IMR-90 (cell line): Measurements from ENCODE around the gene RBFOX2. TPM values are rescaled to one million over a fixed set of nuclear protein-coding genes. Genes with fewer than 3 reads are reported as not detected.

Source experiments
- ATAC-seq: fragments of 200-7000 bp; cut with Tn5 transposase; 2 replicates; pipeline ENCODE4 v1.9.1; 2020; ENCODE audit warnings: low read depth, mild to moderate bottlenecking, moderate library complexity
- BruUV-seq: library from RNA; stranded (reverse); fragments of 400-500 nt; replicated peaks from 2 replicates; lab custom pipeline; 2021; lab: Mats Ljungman, UMichigan
- CTCF ChIA-PET: fragments of 300-600 bp; formaldehyde crosslinking; extraction: SDS; loops from one replicate; lab custom pipeline; 2021; ENCODE audit warnings: antibody characterized with exemption; lab: Yijun Ruan, JAX
- POLR2A ChIA-PET: fragments of 300-600 bp; sonication (Branson Sonifier 250); formaldehyde crosslinking; loops from one replicate; lab custom pipeline; 2022; ENCODE audit warnings: antibody characterized with exemption; ENCODE audit not compliant: unreplicated experiment; lab: Charles Lee
- DNase-seq: peaks from one replicate; pipeline ENCODE4 v3.0.0; 2013
- H2AFZ ChIP-seq: replicated peaks from 2 replicates; pipeline ENCODE3; 2013; ENCODE audit warnings: low read length, mild to moderate bottlenecking; ENCODE audit not compliant: poor library complexity
- H2AK5ac ChIP-seq: 2 replicates; pipeline ENCODE4 v1.6.1; 2013; ENCODE audit warnings: low read depth, low read length, inconsistent platforms
- H2AK9ac ChIP-seq: replicated peaks from 2 replicates; pipeline ENCODE3; 2013; ENCODE audit warnings: mild to moderate bottlenecking, low read depth, low read length, moderate library complexity; ENCODE audit not compliant: poor library complexity
- H2BK120ac ChIP-seq: 2 replicates; pipeline ENCODE4 v1.6.1; 2013; ENCODE audit warnings: low read depth, low read length, inconsistent platforms
- H2BK15ac ChIP-seq: 3 replicates; pipeline ENCODE4 v1.6.1; 2013; ENCODE audit warnings: low read depth, low read length, inconsistent platforms
- H2BK20ac ChIP-seq: 2 replicates; pipeline ENCODE4 v1.6.1; 2013; ENCODE audit warnings: low read depth, mild to moderate bottlenecking, inconsistent platforms, low read length, moderate library complexity
- H2BK5ac ChIP-seq: 2 replicates; pipeline ENCODE4 v1.6.1; 2013; ENCODE audit warnings: mild to moderate bottlenecking, low read depth, low read length, inconsistent platforms; ENCODE audit not compliant: poor library complexity, severe bottlenecking
- H3K14ac ChIP-seq: replicated peaks from 2 replicates; pipeline ENCODE4 v1.6.1; 2013; ENCODE audit warnings: low read depth, low read length, inconsistent platforms
- H3K18ac ChIP-seq: 2 replicates; pipeline ENCODE4 v1.6.1; 2013; ENCODE audit warnings: low read depth, low read length, control low read depth
- H3K23ac ChIP-seq: 2 replicates; pipeline ENCODE4 v1.6.1; 2013; ENCODE audit warnings: low read depth, low read length, inconsistent platforms
- H3K27ac ChIP-seq: 2 replicates; pipeline ENCODE4 v1.5.1; 2013; ENCODE audit warnings: mild to moderate bottlenecking, control low read depth, low read length; ENCODE audit not compliant: insufficient read depth
- H3K27me3 ChIP-seq: 2 replicates; pipeline ENCODE4 v1.6.1; 2013; ENCODE audit warnings: low read length; ENCODE audit not compliant: control insufficient read depth, insufficient read depth
- H3K36me3 ChIP-seq: 2 replicates; pipeline ENCODE4 v1.6.1; 2013; ENCODE audit warnings: low read length, mixed read lengths; ENCODE audit not compliant: control insufficient read depth, insufficient read depth
- H3K4ac ChIP-seq: 2 replicates; pipeline ENCODE4 v1.6.1; 2013; ENCODE audit warnings: low read depth, low read length, inconsistent platforms
- H3K4me1 ChIP-seq: 2 replicates; pipeline ENCODE4 v1.6.1; 2013; ENCODE audit warnings: low read length, mixed read lengths; ENCODE audit not compliant: control insufficient read depth, insufficient read depth
- H3K4me2 ChIP-seq: 2 replicates; pipeline ENCODE4 v1.6.1; 2013; ENCODE audit warnings: low read depth, mild to moderate bottlenecking, control low read depth, low read length, moderate library complexity
- H3K4me3 ChIP-seq: 2 replicates; pipeline ENCODE4 v1.5.1; 2013; ENCODE audit warnings: low read depth, mild to moderate bottlenecking, control low read depth, low read length, moderate library complexity; ENCODE audit not compliant: insufficient read depth
- H3K56ac ChIP-seq: 2 replicates; pipeline ENCODE4 v1.6.1; 2013; ENCODE audit warnings: low read length, inconsistent platforms; ENCODE audit not compliant: insufficient read depth; ENCODE audit errors: extremely low read depth
- H3K79me1 ChIP-seq, 2 experiments: 2 replicates each; pipeline ENCODE4 v1.6.1; 2013; ENCODE audit warnings: low read length in 2 of 2, inconsistent platforms in 1 of 2, low read depth in 1 of 2
- H3K9ac ChIP-seq: 2 replicates; pipeline ENCODE4 v1.6.1; 2013; ENCODE audit warnings: low read depth, low read length, control low read depth
- H3K9me1 ChIP-seq: 2 replicates; pipeline ENCODE4 v1.6.1; 2013; ENCODE audit warnings: low read length, inconsistent platforms; ENCODE audit not compliant: insufficient read depth
- H3K9me3 ChIP-seq: 2 replicates; pipeline ENCODE4 v1.6.1; 2013; ENCODE audit warnings: low read length; ENCODE audit not compliant: control insufficient read depth, insufficient read depth
- H4K20me1 ChIP-seq: 2 replicates; pipeline ENCODE4 v1.6.1; 2013; ENCODE audit warnings: low read length, inconsistent platforms; ENCODE audit not compliant: insufficient read depth
- H4K5ac ChIP-seq: 2 replicates; pipeline ENCODE4 v1.6.1; 2013; ENCODE audit warnings: mild to moderate bottlenecking, low read depth, low read length, control low read depth
- H4K8ac ChIP-seq, 2 experiments: 2 replicates each; pipeline ENCODE4 v1.6.1; 2013; ENCODE audit warnings: low read depth in 2 of 2, low read length in 2 of 2, control low read depth in 1 of 2, inconsistent platforms in 1 of 2
- H4K91ac ChIP-seq: 2 replicates; pipeline ENCODE4 v1.6.1; 2013; ENCODE audit warnings: low read depth, low read length, inconsistent platforms; ENCODE audit not compliant: insufficient read depth
- BHLHE40 ChIP-seq: fragments of 150-350 bp; IDR thresholded peaks from 2 replicates; pipeline ENCODE4 v1.6.1; 2016; ENCODE audit warnings: mild to moderate bottlenecking, low read depth, low read length
- CEBPB ChIP-seq: IDR thresholded peaks from 2 replicates; pipeline ENCODE4 v1.6.1; 2012; ENCODE audit warnings: low read depth, low read length, improper control_type of control experiment
- CHD1 ChIP-seq: IDR thresholded peaks from 2 replicates; pipeline ENCODE4 v1.6.1; 2012; ENCODE audit warnings: low read depth, low read length, improper control_type of control experiment
- FOS ChIP-seq: fragments of 150-350 bp; IDR thresholded peaks from 2 replicates; pipeline ENCODE4 v1.6.1; 2016; ENCODE audit warnings: low read depth, low read length
- MAFK ChIP-seq: IDR thresholded peaks from 2 replicates; pipeline ENCODE4 v1.6.1; 2012; ENCODE audit warnings: low read depth, low read length, improper control_type of control experiment
- MAZ ChIP-seq: IDR thresholded peaks from 2 replicates; pipeline ENCODE4 v1.6.1; 2012; ENCODE audit warnings: low read depth, mild to moderate bottlenecking, low read length, improper control_type of control experiment, moderate library complexity, borderline replicate concordance
- MXI1 ChIP-seq: IDR thresholded peaks from 2 replicates; pipeline ENCODE4 v1.6.1; 2012; ENCODE audit warnings: low read depth, mild to moderate bottlenecking, low read length, moderate library complexity, borderline replicate concordance
- NFE2L2 ChIP-seq: fragments of 150-350 bp; IDR thresholded peaks from 2 replicates; pipeline ENCODE4 v1.6.1; 2016; ENCODE audit warnings: low read depth, mild to moderate bottlenecking, low read length
- POLR2A ChIP-seq: IDR thresholded peaks from 2 replicates; pipeline ENCODE4 v1.6.1; 2012; ENCODE audit warnings: mild to moderate bottlenecking, low read depth, low read length
- RAD21 ChIP-seq: IDR thresholded peaks from 2 replicates; pipeline ENCODE4 v1.6.1; 2012; ENCODE audit warnings: low read length, improper control_type of control experiment
- RCOR1 ChIP-seq: IDR thresholded peaks from 2 replicates; pipeline ENCODE4 v1.6.1; 2012; ENCODE audit warnings: mild to moderate bottlenecking, low read length, improper control_type of control experiment; ENCODE audit not compliant: insufficient replicate concordance
- RFX5 ChIP-seq: IDR thresholded peaks from 2 replicates; pipeline ENCODE4 v1.8.0; 2012; ENCODE audit warnings: low read depth, mild to moderate bottlenecking, low read length, moderate library complexity
- SMC3 ChIP-seq: fragments of 150-350 bp; IDR thresholded peaks from 2 replicates; pipeline ENCODE4 v1.6.1; 2016; ENCODE audit warnings: low read depth, mild to moderate bottlenecking, antibody characterized with exemption, low read length, moderate library complexity
- WGBS, 2 experiments: methylation state at CpG; one replicate each; pipeline versions ENCODE4 v1.1.5 to v1.1.7; 2013; ENCODE audit warnings: missing lambda C conversion rate in 2 of 2; ENCODE audit not compliant: insufficient read length in 1 of 2; ENCODE audit errors: extremely low coverage in 2 of 2; 5-methylcytosine and 5-hydroxymethylcytosine counted together
- dilution Hi-C: fragments of 300-500 bp; cut with HindIII; formaldehyde crosslinking; loops from one replicate; pipeline ENCODE4 v1.14.3; 2018; ENCODE audit warnings: low sequenced_read_pairs; ENCODE audit not compliant: unreplicated experiment
- in situ Hi-C: fragments of 300-500 bp; cut with MboI; formaldehyde crosslinking; loops from 3 replicates; pipeline ENCODE4 v1.14.3; 2019; ENCODE audit warnings: low sequenced_read_pairs, inconsistent platforms, mixed read lengths
- intact Hi-C: fragments of 100-400 bp; cut with micrococcal nuclease; formaldehyde crosslinking; loops from 2 replicates; pipeline ENCODE4 v1.10.0; 2022
- polyA plus RNA-seq, 3 experiments: library from polyadenylated mRNA; depleted of rRNA; stranded (reverse); fragments of >200 nt; gene quantifications; 2 replicates each; pipeline ENCODE4 v1.2.3, GENCODE V29; 2012; ENCODE audit warnings: low replicate concordance in 1 of 3
- total RNA-seq: library from RNA; depleted of rRNA; stranded (reverse); fragments of >200 nt; gene quantifications from 2 replicates; pipeline ENCODE4 v1.2.3, GENCODE V29; 2012
- TF ChIP-seq, protein P1 (sequence below): fragments of 150-350 bp; IDR thresholded peaks from 2 replicates; pipeline ENCODE4 v1.6.1; 2016; ENCODE audit warnings: low read depth, mild to moderate bottlenecking, low read length, moderate library complexity, borderline replicate concordance
- TF ChIP-seq, protein P2 (sequence below): conservative IDR thresholded peaks from 2 replicates; pipeline ENCODE4 v1.5.1; 2012; ENCODE audit warnings: mild to moderate bottlenecking, low read depth, low read length, improper control_type of control experiment
- TF ChIP-seq, protein P3 (sequence below): fragments of 150-350 bp; IDR thresholded peaks from 2 replicates; pipeline ENCODE4 v1.6.1; 2017; ENCODE audit warnings: mild to moderate bottlenecking, antibody characterized with exemption, low read length, low read depth

RBFOX2 gene
- total and polyA plus RNA-seq, 2 of the 4 experiments (the other 2 are of a cell fraction), result 146 to 178 TPM

DNA sequence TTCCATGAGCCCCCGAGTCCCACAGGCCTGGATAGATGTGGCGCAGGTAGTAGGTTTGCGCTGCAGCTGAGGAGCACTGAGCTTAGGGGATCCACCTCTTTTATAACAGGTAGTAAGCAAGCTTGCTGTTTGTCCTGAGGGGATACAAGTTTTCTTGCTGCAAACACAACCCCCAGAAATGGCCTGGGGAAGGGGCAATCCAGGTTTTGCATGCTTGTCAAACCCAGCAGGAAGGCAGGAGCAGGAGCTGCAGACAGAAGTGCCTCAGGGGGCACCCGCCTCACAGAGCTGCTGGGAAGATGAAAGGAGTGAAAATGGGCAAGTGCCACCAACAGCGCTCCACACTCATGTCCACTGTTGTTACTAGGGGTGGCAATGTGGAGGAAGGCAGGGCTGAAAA is 292.5 kb downstream of the RBFOX2 start:
- ChIA-PET POLR2A (no interaction called here), CTCF (no interaction called here)
- Histone ChIP-seq H3K56ac (no peak overlapping the region), H3K9me1 (peaks cover 14% of the 10 kb centered on the region), H3K27ac (no peak overlapping the region), H2BK5ac (no peak overlapping the region), H2BK15ac (no peak overlapping the region), H3K9ac (no peak overlapping the region), H2AK5ac (no peak overlapping the region), H3K14ac (no peak overlapping the region), H3K4me2 (no peak overlapping the region), H3K4me1 (peaks cover 2% of the 10 kb centered on the region; the same call in 1 of the 2 replicates), H3K4ac (no peak overlapping the region), H2BK120ac (no peak overlapping the region), H2AK9ac (no peak overlapping the region), H3K18ac (no peak overlapping the region), H3K79me1 (peaks cover 10 to 15% of the 10 kb centered on the region in 2 experiments; a peak in 3 of 4 replicates), H4K91ac (no peak overlapping the region), H3K4me3 (no peak overlapping the region), H3K27me3 (no peaks in the 10 kb centered on the region), H3K9me3 (no peaks in the 10 kb centered on the region), H3K36me3 (peaks cover 25% of the 10 kb centered on the region), H4K8ac (no peak overlapping the region), H3K23ac (no peak overlapping the region), H4K5ac (no peak overlapping the region), H2BK20ac (no peak overlapping the region), H2AFZ (no peak overlapping the region), H4K20me1 (no peaks in the 10 kb centered on the region)
- TF ChIP-seq BHLHE40 (no peak), MXI1 (no peak), MAZ (no peak), RCOR1 (no peak), NFE2L2 (no peak), RFX5 (no peak), POLR2A (no peak), CHD1 (no peak), SMC3 (no peak), MAFK (no peak), FOS (no peak), RAD21 (no peak), CEBPB (no peak)
- TF ChIP-seq, protein P1, sequence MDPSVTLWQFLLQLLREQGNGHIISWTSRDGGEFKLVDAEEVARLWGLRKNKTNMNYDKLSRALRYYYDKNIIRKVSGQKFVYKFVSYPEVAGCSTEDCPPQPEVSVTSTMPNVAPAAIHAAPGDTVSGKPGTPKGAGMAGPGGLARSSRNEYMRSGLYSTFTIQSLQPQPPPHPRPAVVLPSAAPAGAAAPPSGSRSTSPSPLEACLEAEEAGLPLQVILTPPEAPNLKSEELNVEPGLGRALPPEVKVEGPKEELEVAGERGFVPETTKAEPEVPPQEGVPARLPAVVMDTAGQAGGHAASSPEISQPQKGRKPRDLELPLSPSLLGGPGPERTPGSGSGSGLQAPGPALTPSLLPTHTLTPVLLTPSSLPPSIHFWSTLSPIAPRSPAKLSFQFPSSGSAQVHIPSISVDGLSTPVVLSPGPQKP, result no peak
- TF ChIP-seq, protein P2, sequence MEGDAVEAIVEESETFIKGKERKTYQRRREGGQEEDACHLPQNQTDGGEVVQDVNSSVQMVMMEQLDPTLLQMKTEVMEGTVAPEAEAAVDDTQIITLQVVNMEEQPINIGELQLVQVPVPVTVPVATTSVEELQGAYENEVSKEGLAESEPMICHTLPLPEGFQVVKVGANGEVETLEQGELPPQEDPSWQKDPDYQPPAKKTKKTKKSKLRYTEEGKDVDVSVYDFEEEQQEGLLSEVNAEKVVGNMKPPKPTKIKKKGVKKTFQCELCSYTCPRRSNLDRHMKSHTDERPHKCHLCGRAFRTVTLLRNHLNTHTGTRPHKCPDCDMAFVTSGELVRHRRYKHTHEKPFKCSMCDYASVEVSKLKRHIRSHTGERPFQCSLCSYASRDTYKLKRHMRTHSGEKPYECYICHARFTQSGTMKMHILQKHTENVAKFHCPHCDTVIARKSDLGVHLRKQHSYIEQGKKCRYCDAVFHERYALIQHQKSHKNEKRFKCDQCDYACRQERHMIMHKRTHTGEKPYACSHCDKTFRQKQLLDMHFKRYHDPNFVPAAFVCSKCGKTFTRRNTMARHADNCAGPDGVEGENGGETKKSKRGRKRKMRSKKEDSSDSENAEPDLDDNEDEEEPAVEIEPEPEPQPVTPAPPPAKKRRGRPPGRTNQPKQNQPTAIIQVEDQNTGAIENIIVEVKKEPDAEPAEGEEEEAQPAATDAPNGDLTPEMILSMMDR, result no peak
- TF ChIP-seq, protein P3, sequence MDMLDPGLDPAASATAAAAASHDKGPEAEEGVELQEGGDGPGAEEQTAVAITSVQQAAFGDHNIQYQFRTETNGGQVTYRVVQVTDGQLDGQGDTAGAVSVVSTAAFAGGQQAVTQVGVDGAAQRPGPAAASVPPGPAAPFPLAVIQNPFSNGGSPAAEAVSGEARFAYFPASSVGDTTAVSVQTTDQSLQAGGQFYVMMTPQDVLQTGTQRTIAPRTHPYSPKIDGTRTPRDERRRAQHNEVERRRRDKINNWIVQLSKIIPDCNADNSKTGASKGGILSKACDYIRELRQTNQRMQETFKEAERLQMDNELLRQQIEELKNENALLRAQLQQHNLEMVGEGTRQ, result no peak
- ATAC-seq (no peak), DNase-seq (no peak)
- intact Hi-C loops, result loop anchor here (2.0 to 5.0 kb wide), 2 partner anchors 51 to 384 kb away; no protein-coding TSS in a partner anchor
- dilution Hi-C loops, result no loop called here
- no CpG with 5 or more reads among the region's 5 CpGs for WGBS, 2 experiments
- no TSS peak for BruUV-seq
- in situ Hi-C loops, result no loop called here
